Measurements from ENCODE around the gene TMEM171. TPM values are rescaled to one million over a fixed set of nuclear protein-coding genes. Genes with fewer than 3 reads are reported as not detected.

Gene TMEM171
- total and polyA plus RNA-seq, 4 donors: 1.0 to 2.1 (median 1.4) TPM; not detected in 1

DNA sequence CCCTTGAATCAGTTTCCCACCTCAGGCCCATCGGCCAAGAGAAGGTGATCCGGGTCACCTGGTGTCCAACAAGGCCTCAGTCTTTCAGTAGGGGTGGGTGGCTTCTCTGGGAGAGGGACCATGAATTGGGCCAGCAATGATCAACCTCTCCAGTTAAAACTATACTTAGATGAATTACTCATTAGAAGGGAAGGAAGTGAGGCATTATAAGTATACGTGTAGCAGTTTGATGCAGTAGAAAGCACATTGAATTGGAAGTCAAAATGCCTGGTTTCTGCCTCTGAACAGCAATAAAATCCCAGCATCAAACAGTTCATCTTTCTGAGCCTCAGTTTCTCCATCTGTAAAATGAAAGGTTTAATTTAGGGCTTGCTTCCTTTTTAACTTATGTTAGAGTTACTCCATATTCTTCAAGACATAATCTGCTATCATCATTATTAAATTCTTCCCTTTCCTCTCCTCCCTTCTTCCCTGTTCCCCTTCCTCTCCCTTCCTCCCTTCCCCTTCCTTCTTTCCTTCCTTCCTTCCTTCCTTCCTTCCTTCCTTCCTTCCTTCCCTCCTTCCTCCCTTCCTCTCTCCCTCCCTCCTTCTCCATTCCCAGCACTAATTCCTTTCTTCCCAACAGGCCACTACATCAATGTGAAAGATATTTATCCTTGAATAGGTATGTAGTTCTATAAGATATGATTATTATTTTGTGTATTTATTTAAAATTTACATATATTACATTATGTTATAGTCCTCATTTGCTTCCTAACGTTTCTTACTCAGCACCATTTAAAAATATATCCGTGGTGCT, 34.0 kb downstream of the TMEM171 start:
- no peak for TF ChIP-seq TAF1 (conservative IDR thresholded peaks at IDR 0.05)
- no peak for TF ChIP-seq EGR1 (IDR thresholded peaks at IDR 0.05; ENCODE audit: low read depth in 2 of 2)
- no peak for TF ChIP-seq HNF4A (conservative IDR thresholded peaks at IDR 0.05)
- no peak for TF ChIP-seq RXRA (IDR thresholded peaks at IDR 0.05)
- TF ChIP-seq HNF4G (IDR thresholded peaks at IDR 0.05): no peak
- no peak for TF ChIP-seq SP1 (IDR thresholded peaks at IDR 0.05)
- no peak for TF ChIP-seq JUND (IDR thresholded peaks at IDR 0.05)
- TF ChIP-seq GABPA (IDR thresholded peaks at IDR 0.05 in 1 of 2, conservative IDR thresholded peaks at IDR 0.05 in 1 of 2): no peak
- TF ChIP-seq RAD21 (IDR thresholded peaks at IDR 0.05): no peak
- no peak for TF ChIP-seq FOXA1 (IDR thresholded peaks at IDR 0.05)
- TF ChIP-seq REST (IDR thresholded peaks at IDR 0.05): no peak
- no peak for TF ChIP-seq NR2F2 (IDR thresholded peaks at IDR 0.05)
- TF ChIP-seq, protein P1, sequence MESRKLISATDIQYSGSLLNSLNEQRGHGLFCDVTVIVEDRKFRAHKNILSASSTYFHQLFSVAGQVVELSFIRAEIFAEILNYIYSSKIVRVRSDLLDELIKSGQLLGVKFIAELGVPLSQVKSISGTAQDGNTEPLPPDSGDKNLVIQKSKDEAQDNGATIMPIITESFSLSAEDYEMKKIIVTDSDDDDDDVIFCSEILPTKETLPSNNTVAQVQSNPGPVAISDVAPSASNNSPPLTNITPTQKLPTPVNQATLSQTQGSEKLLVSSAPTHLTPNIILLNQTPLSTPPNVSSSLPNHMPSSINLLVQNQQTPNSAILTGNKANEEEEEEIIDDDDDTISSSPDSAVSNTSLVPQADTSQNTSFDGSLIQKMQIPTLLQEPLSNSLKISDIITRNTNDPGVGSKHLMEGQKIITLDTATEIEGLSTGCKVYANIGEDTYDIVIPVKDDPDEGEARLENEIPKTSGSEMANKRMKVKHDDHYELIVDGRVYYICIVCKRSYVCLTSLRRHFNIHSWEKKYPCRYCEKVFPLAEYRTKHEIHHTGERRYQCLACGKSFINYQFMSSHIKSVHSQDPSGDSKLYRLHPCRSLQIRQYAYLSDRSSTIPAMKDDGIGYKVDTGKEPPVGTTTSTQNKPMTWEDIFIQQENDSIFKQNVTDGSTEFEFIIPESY (IDR thresholded peaks at IDR 0.05): no peak
- TF ChIP-seq YY1 (IDR thresholded peaks at IDR 0.05): no peak

DNA sequence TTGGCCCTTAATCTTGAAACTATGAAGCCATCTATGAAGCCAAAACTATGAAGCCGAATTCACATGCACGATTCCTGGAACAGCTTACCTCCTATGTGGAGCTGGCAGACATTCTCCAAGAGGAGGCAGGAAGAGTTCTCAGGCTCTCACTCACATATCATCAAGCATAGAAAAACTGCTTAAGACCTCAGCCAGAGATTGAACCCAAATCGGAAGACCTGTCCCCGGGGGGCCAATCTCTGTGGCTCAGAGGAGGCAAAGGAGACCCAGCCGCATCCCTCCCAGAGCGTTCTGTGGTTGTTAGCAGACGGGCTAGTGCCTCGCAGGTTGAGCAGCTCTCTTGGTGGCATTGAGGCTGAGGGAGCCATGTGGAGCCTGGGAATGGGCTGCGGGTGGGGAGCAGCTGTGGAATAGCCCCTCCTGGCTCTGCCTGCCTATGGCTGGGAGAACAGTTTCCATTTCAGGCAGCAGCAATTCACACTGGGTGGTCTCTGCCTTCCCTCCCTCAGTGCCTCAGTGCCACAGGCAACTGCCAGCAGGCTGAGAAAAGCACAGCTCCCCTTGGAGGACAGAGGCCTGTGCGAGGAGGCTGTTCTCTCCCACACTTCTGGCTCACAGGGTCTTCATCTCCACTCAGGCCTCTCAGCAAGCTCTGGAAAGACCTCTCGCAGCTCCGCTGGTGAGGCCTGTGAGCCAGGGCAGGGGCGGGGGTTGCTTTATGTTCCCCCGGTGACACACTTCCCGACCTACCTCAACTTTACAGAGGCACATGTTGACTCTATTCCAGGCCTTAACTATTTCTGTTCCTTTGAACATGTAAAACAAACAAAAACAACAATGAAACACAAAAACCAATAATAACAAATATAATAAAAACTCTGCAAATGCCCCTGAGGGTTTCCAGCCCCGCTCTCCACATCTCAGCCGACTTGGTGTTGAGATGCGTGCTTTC, 35.2 kb downstream of the TMEM171 start:
- H3K4me1 ChIP-seq (ENCODE audit: control insufficient read depth in 4 of 4, insufficient read depth in 4 of 4, low read length in 3 of 4): no peaks in the 10 kb centered on the region
- WGBS: 83% methylated on average over 18 of the region's 18 CpGs
- no peaks in the 10 kb centered on the region for H3K36me3 ChIP-seq (ENCODE audit: control insufficient read depth in 4 of 4, insufficient read depth in 3 of 4, low read depth in 1 of 4, low read length in 3 of 4)
- DNase-seq (ENCODE audit: low spot score): no peak
- no peak overlapping the region for H3K9ac ChIP-seq (ENCODE audit: low read depth in 1 of 2, low read length in 2 of 2)
- H3K27me3 ChIP-seq (ENCODE audit: control insufficient read depth in 4 of 4, insufficient read depth in 4 of 4, low read length in 3 of 4): no peaks in the 10 kb centered on the region
- H3K27ac ChIP-seq (ENCODE audit: low read depth in 1 of 2, low read length in 2 of 2): no peak overlapping the region
- no peaks in the 10 kb centered on the region for H3K9me3 ChIP-seq (ENCODE audit: control insufficient read depth in 4 of 4, low read length in 3 of 4)
- TF ChIP-seq GABPA (IDR thresholded peaks at IDR 0.05 in 1 of 2, conservative IDR thresholded peaks at IDR 0.05 in 1 of 2) (no peak), FOXA1 (IDR thresholded peaks at IDR 0.05) (no peak), REST (IDR thresholded peaks at IDR 0.05) (no peak), RXRA (IDR thresholded peaks at IDR 0.05) (no peak), NR2F2 (IDR thresholded peaks at IDR 0.05) (no peak), TAF1 (conservative IDR thresholded peaks at IDR 0.05) (no peak), EGR1 (IDR thresholded peaks at IDR 0.05; ENCODE audit: low read depth in 2 of 2) (no peak), HNF4A (conservative IDR thresholded peaks at IDR 0.05) (no peak), FOXA2 (IDR thresholded peaks at IDR 0.05) (no peak)
- TF ChIP-seq, protein P1 (IDR thresholded peaks at IDR 0.05): no peak
- TF ChIP-seq, protein P2, sequence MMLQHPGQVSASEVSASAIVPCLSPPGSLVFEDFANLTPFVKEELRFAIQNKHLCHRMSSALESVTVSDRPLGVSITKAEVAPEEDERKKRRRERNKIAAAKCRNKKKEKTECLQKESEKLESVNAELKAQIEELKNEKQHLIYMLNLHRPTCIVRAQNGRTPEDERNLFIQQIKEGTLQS (IDR thresholded peaks at IDR 0.05): no peak
- no peak overlapping the region for H3K4me3 ChIP-seq (ENCODE audit: low read depth in 1 of 3, low read length in 3 of 3)

More for the DNA sequence above, 34.0 kb downstream of the TMEM171 start:
- Histone ChIP-seq H3K27me3 (ENCODE audit: control insufficient read depth in 4 of 4, insufficient read depth in 4 of 4, low read length in 3 of 4) (no peaks in the 10 kb centered on the region), H3K9me3 (ENCODE audit: control insufficient read depth in 4 of 4, low read length in 3 of 4) (no peaks in the 10 kb centered on the region), H3K27ac (ENCODE audit: low read depth in 1 of 2, low read length in 2 of 2) (no peak overlapping the region), H3K9ac (ENCODE audit: low read depth in 1 of 2, low read length in 2 of 2) (no peak overlapping the region), H3K36me3 (ENCODE audit: control insufficient read depth in 4 of 4, insufficient read depth in 3 of 4, low read depth in 1 of 4, low read length in 3 of 4) (no peaks in the 10 kb centered on the region), H3K4me1 (ENCODE audit: control insufficient read depth in 4 of 4, insufficient read depth in 4 of 4, low read length in 3 of 4) (no peaks in the 10 kb centered on the region), H3K4me3 (ENCODE audit: low read depth in 1 of 3, low read length in 3 of 3) (no peak overlapping the region)
- DNase-seq (ENCODE audit: low spot score): no peak
- WGBS: 86% methylated on average over 5 of the region's 5 CpGs

Measured in liver (tissue), 9 donors.